HG03575 (cell line): ENCODE measurements around the gene ASIC4.

Experiments used
- ATAC-seq: cut with Tn5 transposase; IDR thresholded peaks from one replicate; pipeline ENCODE4 v1.9.1; 2021; ENCODE audit not compliant: unreplicated experiment, insufficient number of reproducible peaks, low FRiP score; ENCODE audit errors: extremely low read depth

ASIC4 gene, protein sequence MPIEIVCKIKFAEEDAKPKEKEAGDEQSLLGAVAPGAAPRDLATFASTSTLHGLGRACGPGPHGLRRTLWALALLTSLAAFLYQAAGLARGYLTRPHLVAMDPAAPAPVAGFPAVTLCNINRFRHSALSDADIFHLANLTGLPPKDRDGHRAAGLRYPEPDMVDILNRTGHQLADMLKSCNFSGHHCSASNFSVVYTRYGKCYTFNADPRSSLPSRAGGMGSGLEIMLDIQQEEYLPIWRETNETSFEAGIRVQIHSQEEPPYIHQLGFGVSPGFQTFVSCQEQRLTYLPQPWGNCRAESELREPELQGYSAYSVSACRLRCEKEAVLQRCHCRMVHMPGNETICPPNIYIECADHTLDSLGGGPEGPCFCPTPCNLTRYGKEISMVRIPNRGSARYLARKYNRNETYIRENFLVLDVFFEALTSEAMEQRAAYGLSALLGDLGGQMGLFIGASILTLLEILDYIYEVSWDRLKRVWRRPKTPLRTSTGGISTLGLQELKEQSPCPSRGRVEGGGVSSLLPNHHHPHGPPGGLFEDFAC

DNA sequence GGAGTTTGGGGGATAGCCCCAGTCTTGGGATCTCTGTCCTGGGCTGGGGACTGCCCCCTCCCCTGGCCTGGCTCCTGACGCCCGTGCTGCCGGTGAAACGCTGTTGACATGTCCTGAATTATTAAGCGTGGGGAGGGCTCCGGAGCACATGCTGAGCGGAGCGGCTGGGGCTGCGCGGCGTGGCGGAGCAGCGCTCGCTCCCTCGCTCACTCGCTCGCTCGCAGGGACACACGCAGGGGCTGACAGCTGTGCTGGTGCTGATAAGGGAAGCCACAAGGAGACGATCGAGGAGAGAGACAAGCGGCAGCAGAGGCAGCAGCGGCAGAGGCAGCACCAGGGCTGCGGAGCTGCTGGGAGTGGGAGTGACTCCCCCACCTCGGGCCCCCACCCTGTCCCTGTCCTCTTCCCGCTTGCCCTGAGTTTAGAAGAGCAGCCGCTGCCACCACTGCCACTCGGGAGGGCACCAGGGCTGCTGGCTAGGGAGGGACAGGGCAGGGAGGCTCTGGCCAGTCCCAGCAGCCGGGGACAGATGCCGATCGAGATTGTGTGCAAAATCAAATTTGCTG is at the start of gene ASIC4:
TSS of gene ASIC4 (plus strand) at position 287 of the 566 bp plus-strand sequence. CDS start at position 530, 243 bp downstream.
- no peak for ATAC-seq

- ATAC-seq: no peak
Observed at GRCh38 chr2:219465659-219466561, 48.4 kb upstream of the ASIC4 start.

- no peak for ATAC-seq
Observed at GRCh38 chr2:219466816-219467735, 47.2 kb upstream of the ASIC4 start.

DNA sequence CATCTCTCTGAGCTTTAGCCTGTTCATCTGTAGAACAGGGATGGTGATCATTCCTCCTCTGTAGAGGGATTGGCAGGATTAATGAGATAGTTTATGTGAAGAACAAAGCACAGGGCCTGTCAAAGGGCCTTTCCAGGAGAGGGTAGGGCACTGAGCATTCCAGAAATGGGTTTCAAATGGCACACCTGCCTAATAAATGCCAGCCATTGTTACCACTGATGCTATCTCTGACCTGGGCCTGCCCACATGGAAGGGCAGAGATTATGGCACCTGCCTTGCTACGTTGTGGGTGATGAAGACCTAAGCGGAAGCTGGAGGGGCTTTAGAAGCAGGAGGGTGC is 46.6 kb upstream of the ASIC4 start:
- no peak for ATAC-seq

GRCh38 chr2:219468410-219469185 is 45.7 kb upstream of the ASIC4 start:
- ATAC-seq: no peak

DNA sequence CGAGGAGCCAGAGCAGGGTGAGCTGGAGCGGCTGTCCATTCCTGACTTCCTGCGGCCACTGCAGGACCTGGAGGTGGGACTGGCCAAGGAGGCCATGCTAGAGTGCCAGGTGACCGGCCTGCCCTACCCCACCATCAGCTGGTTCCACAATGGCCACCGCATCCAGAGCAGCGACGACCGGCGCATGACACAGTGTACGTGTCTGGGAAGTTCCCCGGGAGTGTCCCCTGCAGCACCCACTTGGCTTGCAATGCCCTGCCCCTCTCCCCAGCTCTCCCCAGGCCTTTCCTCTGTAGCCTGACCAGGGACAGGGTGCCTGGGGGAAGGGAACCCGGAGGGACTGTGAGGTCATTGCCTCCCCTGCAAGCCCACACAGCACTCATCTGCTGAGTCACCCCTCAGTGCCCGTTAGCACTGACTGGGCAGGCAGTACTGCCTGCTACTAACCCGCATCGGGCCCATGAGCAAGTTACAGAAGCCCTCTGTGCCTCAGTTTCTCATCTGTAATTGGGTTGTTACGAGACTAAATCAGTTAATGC is 45.0 kb upstream of the ASIC4 start:
- ATAC-seq: no peak

GRCh38 chr2:219470429-219470828 is 43.9 kb upstream of the ASIC4 start:
- ATAC-seq: no peak

DNA sequence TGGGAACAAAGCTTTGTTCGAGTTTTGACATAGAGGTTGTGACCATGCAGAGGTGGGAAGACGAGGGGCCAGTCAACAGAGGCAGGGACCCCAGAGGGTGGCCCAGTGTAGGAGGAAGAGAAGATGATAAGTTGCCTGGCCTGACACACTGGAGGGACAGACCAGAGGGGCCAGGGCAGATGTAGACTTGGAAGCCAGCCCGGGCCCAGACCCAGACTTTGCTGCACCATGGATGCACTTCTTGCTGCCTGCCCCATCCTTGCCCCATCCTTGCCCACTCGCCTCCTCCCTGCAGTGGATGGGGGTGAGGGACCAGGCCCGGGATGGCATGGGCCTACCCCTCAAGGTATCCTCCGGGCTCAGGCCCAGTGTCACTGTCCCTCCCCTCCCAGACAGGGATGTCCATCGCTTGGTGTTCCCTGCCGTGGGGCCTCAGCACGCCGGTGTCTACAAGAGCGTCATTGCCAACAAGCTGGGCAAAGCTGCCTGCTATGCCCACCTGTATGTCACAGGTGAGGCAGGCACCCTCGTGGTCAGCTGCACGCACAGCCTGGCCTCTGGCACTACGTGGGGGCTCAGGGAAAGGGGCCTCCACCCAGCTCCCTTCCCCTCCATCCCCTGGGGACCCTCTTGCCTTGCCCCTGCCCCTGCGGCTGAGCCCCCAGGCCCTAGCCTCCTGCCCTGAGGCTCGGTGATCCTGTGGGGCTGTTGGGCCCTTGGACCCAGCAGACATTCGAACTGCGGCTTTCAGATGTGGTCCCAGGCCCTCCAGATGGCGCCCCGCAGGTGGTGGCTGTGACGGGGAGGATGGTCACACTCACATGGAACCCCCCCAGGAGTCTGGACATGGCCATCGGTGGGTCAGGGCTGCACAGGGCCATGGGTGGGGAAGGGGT is 42.6 kb upstream of the ASIC4 start:
- ATAC-seq: no peak

DNA sequence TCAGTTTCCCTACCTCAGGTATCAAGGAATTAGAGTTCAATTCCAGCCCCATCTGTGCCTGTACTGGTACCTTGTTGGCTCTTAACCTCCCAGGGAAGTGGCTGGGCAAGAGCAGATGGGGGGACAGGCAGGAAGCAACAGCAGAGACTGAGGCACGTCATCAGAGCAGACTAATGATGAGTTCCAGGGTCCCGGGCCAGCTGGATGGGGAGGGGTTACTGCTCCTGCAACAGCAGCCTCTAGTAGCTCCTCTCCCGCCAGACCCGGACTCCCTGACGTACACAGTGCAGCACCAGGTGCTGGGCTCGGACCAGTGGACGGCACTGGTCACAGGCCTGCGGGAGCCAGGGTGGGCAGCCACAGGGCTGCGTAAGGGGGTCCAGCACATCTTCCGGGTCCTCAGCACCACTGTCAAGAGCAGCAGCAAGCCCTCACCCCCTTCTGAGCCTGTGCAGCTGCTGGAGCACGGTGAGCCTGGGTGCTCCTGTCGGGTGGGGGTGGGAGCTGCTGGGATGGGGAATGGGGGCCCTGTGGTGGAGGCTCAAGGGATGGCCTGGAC is 41.6 kb upstream of the ASIC4 start:
- no peak for ATAC-seq

DNA sequence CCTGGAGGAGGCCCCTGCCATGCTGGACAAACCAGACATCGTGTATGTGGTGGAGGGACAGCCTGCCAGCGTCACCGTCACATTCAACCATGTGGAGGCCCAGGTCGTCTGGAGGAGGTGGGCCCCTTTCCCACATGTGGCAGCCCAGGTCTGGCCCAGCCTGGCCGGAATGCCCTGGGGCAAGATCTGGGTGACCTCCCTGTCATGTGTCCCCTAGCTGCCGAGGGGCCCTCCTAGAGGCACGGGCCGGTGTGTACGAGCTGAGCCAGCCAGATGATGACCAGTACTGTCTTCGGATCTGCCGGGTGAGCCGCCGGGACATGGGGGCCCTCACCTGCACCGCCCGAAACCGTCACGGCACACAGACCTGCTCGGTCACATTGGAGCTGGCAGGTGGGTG is 40.8 kb upstream of the ASIC4 start:
- no peak for ATAC-seq

GRCh38 chr2:219474285-219475060 is 39.8 kb upstream of the ASIC4 start:
- no peak for ATAC-seq

DNA sequence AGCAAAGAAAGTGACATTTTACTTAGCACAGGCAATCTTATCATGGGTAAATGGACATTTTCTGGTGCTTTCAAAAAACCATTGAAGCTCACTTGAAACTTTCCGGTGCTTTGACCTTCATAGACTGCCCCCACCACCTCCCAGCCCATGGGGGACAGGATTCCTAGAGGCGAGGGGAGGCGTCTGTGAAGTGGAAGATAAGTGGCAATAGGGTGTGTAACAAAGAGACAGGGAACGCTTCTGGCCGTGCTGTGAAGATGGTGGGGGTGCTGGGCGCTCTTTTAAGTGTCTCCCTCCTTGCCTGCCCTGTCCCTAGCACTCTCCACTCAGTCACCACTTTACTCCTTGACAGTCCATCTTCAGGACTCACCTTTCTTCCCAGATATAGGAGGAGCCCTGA is 39.0 kb upstream of the ASIC4 start:
- ATAC-seq: no peak

- no peak for ATAC-seq
Observed at GRCh38 chr2:219475697-219476651, 38.3 kb upstream of the ASIC4 start.

GRCh38 chr2:219476652-219477151 is 37.6 kb upstream of the ASIC4 start:
- no peak for ATAC-seq
